HepG2 (cell line): Measurements from ENCODE around the gene GALNT18. TPM values are rescaled to one million over a fixed set of nuclear protein-coding genes. Genes with fewer than 3 reads are reported as not detected.

Source experiments
- ATAC-seq: fragments of 200-7000 bp; cut with Tn5 transposase; 3 replicates; pipeline ENCODE4 v1.9.1; 2020; ENCODE audit warnings: mild to moderate bottlenecking, moderate library complexity
- BruUV-seq: library from RNA; stranded (reverse); fragments of 400-500 nt; replicated peaks from 2 replicates; lab custom pipeline; 2021; lab: Mats Ljungman, UMichigan
- CTCF ChIA-PET: fragments of 300-600 bp; formaldehyde crosslinking; extraction: SDS; loops from one replicate; lab custom pipeline; 2021; ENCODE audit warnings: low total read pairs, inconsistent platforms, low intra/inter-chr PET ratio; lab: Yijun Ruan, JAX
- POLR2A ChIA-PET: fragments of 350-600 bp; sonication (Branson Sonifier 250); formaldehyde crosslinking; loops from one replicate; lab custom pipeline; 2020; ENCODE audit warnings: antibody characterized with exemption, inconsistent platforms; lab: Yijun Ruan, JAX
- DNase-seq: peaks from one replicate; pipeline ENCODE4 v3.0.0-alpha.2; 2015; ENCODE audit warnings: low spot score
- FAIRE-seq: peaks from 3 replicates; lab custom pipeline; 2011; peaks lifted over from hg19 to GRCh38; lab: Jason Lieb, UNC
- H2AFZ ChIP-seq: one replicate; pipeline ENCODE4 v1.6.1; 2011; ENCODE audit warnings: low read length, inconsistent platforms
- H3K27ac ChIP-seq: fragments of 300-600 bp; 3 replicates; pipeline ENCODE4 v1.8.0; 2011; ENCODE audit warnings: mixed run types, mild to moderate bottlenecking, mixed read lengths, low read length, inconsistent platforms; ENCODE audit not compliant: insufficient read depth; ENCODE audit errors: extremely low read length
- H3K27me3 ChIP-seq, 2 experiments: fragments of 200-600 bp in 1 of 2; 2 replicates in 1 of 2; 3 replicates in 1 of 2; pipeline versions ENCODE4 v1.6.0 to v1.8.0; 2011; ENCODE audit warnings: low read length in 2 of 2, mild to moderate bottlenecking in 2 of 2, moderate library complexity in 2 of 2, inconsistent platforms in 1 of 2; ENCODE audit not compliant: insufficient read depth in 2 of 2, control insufficient read depth in 1 of 2
- H3K36me3 ChIP-seq, 2 experiments: fragments of 200-600 bp in 1 of 2; replicated peaks in 1 of 2; 2 replicates in 1 of 2; 3 replicates in 1 of 2; pipeline versions ENCODE4 v1.5.1 to v1.8.0; 2011; ENCODE audit warnings: low read length in 2 of 2, inconsistent platforms in 1 of 2; ENCODE audit not compliant: insufficient read depth in 2 of 2, control insufficient read depth in 1 of 2
- H3K4me1 ChIP-seq: 2 replicates; pipeline ENCODE4 v1.5.1; 2012; ENCODE audit warnings: low read length, inconsistent platforms; ENCODE audit not compliant: insufficient read depth
- H3K4me2 ChIP-seq: 2 replicates; pipeline ENCODE4 v1.6.0; 2011; ENCODE audit warnings: low read depth, low read length, inconsistent platforms
- H3K4me3 ChIP-seq, 3 experiments: fragments of 200-600 bp in 1 of 3; sonication (generic), shearing (Covaris generic) in 1 of 3; replicated peaks in 1 of 3; 2 replicates each; pipeline ENCODE4 v1.5.1; 2011 to 2016; ENCODE audit warnings: low read length in 3 of 3, inconsistent platforms in 2 of 3, low read depth in 2 of 3, mild to moderate bottlenecking in 2 of 3, control low read depth in 1 of 3, mixed read lengths in 1 of 3; ENCODE audit not compliant: insufficient read depth in 1 of 3
- H3K79me2 ChIP-seq: one replicate; pipeline ENCODE4 v1.6.1; 2011; ENCODE audit warnings: low read length, inconsistent platforms; ENCODE audit not compliant: insufficient read depth
- H3K9ac ChIP-seq: 2 replicates; pipeline ENCODE4 v1.6.0; 2011; ENCODE audit warnings: mild to moderate bottlenecking, low read depth, low read length, inconsistent platforms; ENCODE audit not compliant: insufficient read depth
- H3K9me3 ChIP-seq: 2 replicates; pipeline ENCODE4 v1.5.1; 2012; ENCODE audit warnings: mild to moderate bottlenecking, low read length
- H4K20me1 ChIP-seq: 2 replicates; pipeline ENCODE4 v1.6.0; 2011; ENCODE audit warnings: inconsistent platforms, mild to moderate bottlenecking, low read length, moderate library complexity; ENCODE audit not compliant: insufficient read depth
- CBX2 ChIP-seq, 2 experiments: fragments of 200-600 bp in 1 of 2; sonication (generic); formaldehyde crosslinking in 1 of 2; IDR thresholded peaks; 2 replicates each; pipeline versions ENCODE4 v1.7.0 to v1.8.1; 2018 to 2022; ENCODE audit warnings: low read depth in 2 of 2, low read length in 1 of 2, mild to moderate bottlenecking in 1 of 2, missing genetic modification reagents in 1 of 2
- ELF3 ChIP-seq: IDR thresholded peaks from 2 replicates; pipeline ENCODE4 v1.6.1; 2016; ENCODE audit warnings: missing genetic modification reagents, missing compliant biosample characterization
- HINFP ChIP-seq: sonication (generic); formaldehyde crosslinking; IDR thresholded peaks from 2 replicates; pipeline ENCODE4 v1.4.0; 2020; ENCODE audit warnings: low read depth, mild to moderate bottlenecking, missing genetic modification reagents
- HOXA7 ChIP-seq: sonication (generic); formaldehyde crosslinking; IDR thresholded peaks from 2 replicates; pipeline ENCODE4 v1.8.1; 2022; ENCODE audit warnings: mild to moderate bottlenecking, missing genetic modification reagents, moderate library complexity
- PRPF4 ChIP-seq: fragments of 200-400 bp; formaldehyde crosslinking; IDR thresholded peaks from 2 replicates; pipeline ENCODE4 v1.6.1; 2016; ENCODE audit warnings: low read length, low read depth; ENCODE audit not compliant: poor library complexity, severe bottlenecking
- SSRP1 ChIP-seq: IDR thresholded peaks from 2 replicates; pipeline ENCODE4 v1.6.1; 2016; ENCODE audit warnings: control low read depth
- TBL1XR1 ChIP-seq: fragments of 150-350 bp; IDR thresholded peaks from 2 replicates; pipeline ENCODE4 v1.6.1; 2014; ENCODE audit warnings: borderline replicate concordance, low read length; ENCODE audit not compliant: partially characterized antibody
- TEAD3 ChIP-seq: optimal IDR thresholded peaks from 2 replicates; pipeline ENCODE3; 2016; ENCODE audit warnings: borderline replicate concordance
- THAP9 ChIP-seq: sonication (generic); formaldehyde crosslinking; IDR thresholded peaks from 2 replicates; pipeline ENCODE4; 2020; ENCODE audit warnings: missing genetic modification reagents, mild to moderate bottlenecking, borderline replicate concordance
- ZNF10 ChIP-seq: sonication (generic); formaldehyde crosslinking; IDR thresholded peaks from 2 replicates; pipeline ENCODE4 v1.4.0; 2020; ENCODE audit warnings: mild to moderate bottlenecking, low read depth, missing genetic modification reagents, borderline replicate concordance
- ZNF44 ChIP-seq: sonication (generic); formaldehyde crosslinking; IDR thresholded peaks from 2 replicates; pipeline ENCODE4 v1.5.1; 2020; ENCODE audit warnings: mild to moderate bottlenecking, missing genetic modification reagents
- WGBS: methylation state at CpG from one replicate; pipeline ENCODE4 v1.1.6; 2017; ENCODE audit warnings: low lambda C conversion rate; 5-methylcytosine and 5-hydroxymethylcytosine counted together
- in situ Hi-C: cut with HindIII; loops from 2 replicates; pipeline ENCODE4 v1.10.0; 2017; ENCODE audit warnings: low pct_unique_long_range_greater_than_20kb; ENCODE audit not compliant: extremely low pct_ligation_motif_present
- intact Hi-C: fragments of 100-400 bp; cut with micrococcal nuclease; formaldehyde crosslinking; loops from one replicate; pipeline ENCODE4 v1.10.0; 2022; ENCODE audit not compliant: unreplicated experiment
- polyA plus RNA-seq, 8 experiments: library from polyadenylated mRNA; depleted of rRNA in 3 of 8; stranded (reverse) in 7 of 8; unstranded in 1 of 8; fragments of >200 nt; fragmentation: Illumina TruSeq in 4 of 8; extraction: Trizol in 4 of 8; gene quantifications; 2 replicates each; pipeline versions ENCODE4 v1.2.1 to v1.2.3, GENCODE V29; 2011 to 2016; ENCODE audit warnings: low read depth in 4 of 8, missing spikeins in 1 of 8, mixed read lengths in 1 of 8; ENCODE audit not compliant: insufficient read depth in 1 of 8
- total RNA-seq, 5 experiments: library from RNA; depleted of rRNA; stranded (reverse); fragments of >200 nt; fragmentation: Illumina TruSeq; extraction: Trizol; gene quantifications; 2 replicates each; pipeline ENCODE4 v1.2.3, GENCODE V29; 2016; ENCODE audit warnings: low read depth in 1 of 5

GALNT18 gene
- total and polyA plus RNA-seq, 2 of the 13 experiments (the other 11 are each of a cell fraction or from before 2014, with no cell fraction given), result 0.11 TPM; not detected in 1

- TF ChIP-seq TEAD3 (CRISPR knock-in tag) (no peak), ZNF44 (CRISPR knock-in tag) (no peak), ZNF10 (CRISPR knock-in tag) (no peak)
- TF ChIP-seq, all 625 proteins: peak for 0
These were observed 302.8 kb downstream of the GALNT18 start (continued) for GRCh38 chr11:11318961-11319360.

GRCh38 chr11:11318461-11318860 lies 303.3 kb downstream of the GALNT18 start:
- no peak overlapping the region for H3K27ac ChIP-seq
- ChIA-PET POLR2A (no interaction called here), CTCF (no interaction called here)
- in situ Hi-C loops, result no loop called here
- no peaks in the 10 kb centered on the region for H3K27me3 ChIP-seq
- FAIRE-seq, result no peak
- H4K20me1 ChIP-seq, result no peaks in the 10 kb centered on the region
- H2AFZ ChIP-seq, result no peak overlapping the region
- no peaks in the 10 kb centered on the region for H3K9me3 ChIP-seq
- ATAC-seq, result no peak
- WGBS, result 39% methylated on average over 7 of the region's 7 CpGs
- no peaks in the 10 kb centered on the region for H3K36me3 ChIP-seq
- H3K4me3 ChIP-seq, result no peak overlapping the region
- TF ChIP-seq CBX2 (IDR thresholded peaks at IDR 0.05; ENCODE audit: low read depth, low read length) (no peak), CBX2 (CRISPR knock-in tag; IDR thresholded peaks at IDR 0.05; ENCODE audit: low read depth) (no peak), THAP9 (no peak), TBL1XR1 (no peak), SSRP1 (no peak), PRPF4 (no peak), ELF3 (no peak), HINFP (CRISPR knock-in tag) (no peak), HOXA7 (CRISPR knock-in tag) (no peak)
- TF ChIP-seq, all 625 proteins: peak for 0
- Histone ChIP-seq H3K4me1 (no peaks in the 10 kb centered on the region), H3K4me2 (no peak overlapping the region), H3K79me2 (no peaks in the 10 kb centered on the region), H3K9ac (no peak overlapping the region)
- DNase-seq, result no peak
- no TSS peak for BruUV-seq
- intact Hi-C loops, result no loop called here
